GM23248 (cell line): ENCODE measurements around the gene KCNMA1. TPM values are rescaled to one million over a fixed set of nuclear protein-coding genes. Genes with fewer than 3 reads are reported as not detected.

Experiments
- DNase-seq: peaks from one replicate; pipeline ENCODE4 v3.0.0-alpha.2; 2015
- H2AFZ ChIP-seq: fragments of 200-600 bp; sonication (generic); 2 replicates; pipeline ENCODE4 v1.6.1; 2016; ENCODE audit warnings: antibody characterized with exemption
- H3F3A ChIP-seq: fragments of 200-600 bp; sonication (generic); 2 replicates; pipeline ENCODE4 v1.6.1; 2016; ENCODE audit warnings: mild to moderate bottlenecking, antibody characterized with exemption, mixed run types; ENCODE audit not compliant: insufficient read depth
- H3K27ac ChIP-seq: fragments of 200-600 bp; sonication (generic); 2 replicates; pipeline ENCODE4 v1.5.1; 2016; ENCODE audit warnings: mild to moderate bottlenecking
- H3K27me3 ChIP-seq: fragments of 200-600 bp; sonication (generic); replicated peaks from 2 replicates; pipeline ENCODE4 v1.6.1; 2016; ENCODE audit warnings: mild to moderate bottlenecking; ENCODE audit not compliant: insufficient read depth
- H3K36me3 ChIP-seq: fragments of 200-600 bp; sonication (generic); 2 replicates; pipeline ENCODE4 v1.6.1; 2016; ENCODE audit warnings: low read depth, mild to moderate bottlenecking
- H3K4me1 ChIP-seq: fragments of 200-600 bp; sonication (generic); 2 replicates; pipeline ENCODE4 v1.6.1; 2016; ENCODE audit warnings: mild to moderate bottlenecking; ENCODE audit not compliant: insufficient read depth
- H3K4me2 ChIP-seq: fragments of 200-600 bp; sonication (generic); one replicate; pipeline ENCODE4 v1.6.1; 2016; ENCODE audit warnings: mild to moderate bottlenecking; ENCODE audit not compliant: unreplicated experiment
- H3K4me3 ChIP-seq: fragments of 200-600 bp; sonication (generic); 2 replicates; pipeline ENCODE4 v1.5.1; 2016; ENCODE audit warnings: mild to moderate bottlenecking
- H3K79me2 ChIP-seq: fragments of 200-600 bp; sonication (generic); 2 replicates; pipeline ENCODE4 v1.6.1; 2016; ENCODE audit warnings: mild to moderate bottlenecking; ENCODE audit not compliant: insufficient read depth
- H3K9ac ChIP-seq: fragments of 200-600 bp; sonication (generic); 2 replicates; pipeline ENCODE4 v1.6.1; 2016; ENCODE audit warnings: mild to moderate bottlenecking
- H3K9me2 ChIP-seq: fragments of 200-600 bp; sonication (generic); 2 replicates; pipeline ENCODE4 v1.6.1; 2016; ENCODE audit warnings: mixed run types, mild to moderate bottlenecking, moderate library complexity; ENCODE audit not compliant: insufficient read depth
- H3K9me3 ChIP-seq: fragments of 200-600 bp; sonication (generic); one replicate; pipeline ENCODE4 v1.6.1; 2017; ENCODE audit warnings: low read depth
- H4K20me1 ChIP-seq: fragments of 200-600 bp; sonication (generic); 2 replicates; pipeline ENCODE4 v1.6.0; 2016; ENCODE audit not compliant: insufficient read depth
- EZH2 ChIP-seq: fragments of 200-600 bp; sonication (generic); IDR thresholded peaks from 2 replicates; pipeline ENCODE4 v1.6.1; 2018; ENCODE audit warnings: antibody characterized with exemption, mild to moderate bottlenecking; ENCODE audit not compliant: insufficient read depth, poor library complexity, severe bottlenecking
- EZH2phosphoT487 ChIP-seq: fragments of 200-600 bp; sonication (generic); IDR thresholded peaks from 2 replicates; pipeline ENCODE4 v1.6.1; 2018; ENCODE audit warnings: antibody characterized with exemption, moderate library complexity, mild to moderate bottlenecking, low read depth; ENCODE audit not compliant: insufficient read depth
- WGBS, 2 experiments: methylation state at CpG; one replicate each; pipeline ENCODE4 v1.1.6; 2015 to 2017; ENCODE audit warnings: low lambda C conversion rate in 2 of 2, low coverage in 1 of 2; ENCODE audit errors: missing lambda C conversion rate in 2 of 2; 5-methylcytosine and 5-hydroxymethylcytosine counted together
- in situ Hi-C: fragments of 300-500 bp; cut with MboI; formaldehyde crosslinking; loops from 2 replicates; pipeline ENCODE4 v1.15.0; 2020
- polyA plus RNA-seq: library from polyadenylated mRNA; unstranded; fragments of >200 nt; fragmentation: Nextera tagmentation; extraction: Ambion mirVana; gene quantifications from 2 replicates; pipeline ENCODE4 v1.2.1, GENCODE V29; 2016
- total RNA-seq: library from RNA; depleted of rRNA; stranded (reverse); fragments of >200 nt; shearing (Covaris generic); gene quantifications from 2 replicates; pipeline ENCODE4 v1.2.3, GENCODE V29; 2014

KCNMA1 gene
- total and polyA plus RNA-seq, 2 experiments from 2014 or later, result 14.2 to 25.1 TPM

DNA sequence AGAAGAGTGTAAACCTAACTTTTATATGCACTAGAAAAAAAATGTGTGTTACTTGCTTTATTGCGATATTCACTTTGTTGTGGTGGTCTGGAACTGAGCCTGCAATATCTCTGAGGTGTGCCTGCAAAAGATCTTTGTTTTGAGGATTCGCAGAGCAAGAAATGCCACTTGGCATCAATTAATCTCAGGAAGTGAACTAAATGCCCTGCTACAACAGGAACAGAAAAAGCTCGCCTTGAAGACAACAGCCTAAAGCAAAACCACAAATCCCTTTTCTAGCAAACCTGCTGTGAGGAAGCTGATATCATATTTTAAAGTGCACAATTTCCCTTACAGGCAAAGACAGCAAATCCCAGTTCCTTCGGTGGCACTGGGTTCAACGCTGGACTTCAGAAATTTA is 675.8 kb downstream of the KCNMA1 start:
- Histone ChIP-seq H3K36me3 (no peaks in the 10 kb centered on the region), H3K9me3 (no peaks in the 10 kb centered on the region), H3K9ac (no peak overlapping the region), H3K27ac (no peak overlapping the region), H3K4me3 (no peak overlapping the region), H3K4me1 (peaks cover 9% of the 10 kb centered on the region), H3K9me2 (no peaks in the 10 kb centered on the region), H2AFZ (no peak overlapping the region), H3K79me2 (no peaks in the 10 kb centered on the region), H4K20me1 (no peaks in the 10 kb centered on the region), H3K27me3 (no peaks in the 10 kb centered on the region), H3F3A (peaks cover 21% of the 10 kb centered on the region), H3K4me2 (no peak overlapping the region)
- 89 to 93% methylated on average over 5 of the region's 5 CpGs for WGBS, 2 experiments
- TF ChIP-seq EZH2phosphoT487 (no peak), EZH2 (no peak)
- no peak for DNase-seq
- in situ Hi-C loops, result no loop called here

GRCh38 chr10:76959111-76959510 is 678.5 kb downstream of the KCNMA1 start:
- in situ Hi-C loops, result no loop called here
- 93 to 100% methylated on average over 2 of the region's 2 CpGs for WGBS, 2 experiments

GRCh38 chr10:76954838-76955237 is 682.8 kb downstream of the KCNMA1 start:
- Histone ChIP-seq H3K9me3 (no peaks in the 10 kb centered on the region), H3K4me1 (no peaks in the 10 kb centered on the region), H3K9ac (no peak overlapping the region), H3K4me2 (no peak overlapping the region), H3K27me3 (no peaks in the 10 kb centered on the region), H3K79me2 (no peaks in the 10 kb centered on the region), H3F3A (no peaks in the 10 kb centered on the region), H3K27ac (no peak overlapping the region), H3K4me3 (no peak overlapping the region), H3K36me3 (no peaks in the 10 kb centered on the region), H2AFZ (no peak overlapping the region), H4K20me1 (no peaks in the 10 kb centered on the region), H3K9me2 (no peaks in the 10 kb centered on the region)
- no peak for DNase-seq
- in situ Hi-C loops, result no loop called here
- TF ChIP-seq EZH2phosphoT487 (no peak), EZH2 (no peak)
- 89 to 94% methylated on average over 3 of the region's 3 CpGs for WGBS, 2 experiments

More at GRCh38 chr10:76959111-76959510, 678.5 kb downstream of the KCNMA1 start:
- H3K79me2 ChIP-seq, result no peaks in the 10 kb centered on the region
- no peak overlapping the region for H3K9ac ChIP-seq
- no peaks in the 10 kb centered on the region for H3K9me2 ChIP-seq
- DNase-seq, result no peak
- H3K4me2 ChIP-seq, result no peak overlapping the region
- peaks cover 21% of the 10 kb centered on the region for H3F3A ChIP-seq
- no peak overlapping the region for H2AFZ ChIP-seq
- H3K36me3 ChIP-seq, result no peaks in the 10 kb centered on the region
- H3K27ac ChIP-seq, result no peak overlapping the region
- H3K4me3 ChIP-seq, result no peak overlapping the region
- no peaks in the 10 kb centered on the region for H3K9me3 ChIP-seq
- TF ChIP-seq EZH2 (no peak), EZH2phosphoT487 (no peak)
- H3K27me3 ChIP-seq, result no peaks in the 10 kb centered on the region
- H4K20me1 ChIP-seq, result no peaks in the 10 kb centered on the region
- peaks cover 9% of the 10 kb centered on the region for H3K4me1 ChIP-seq

- H3K27ac ChIP-seq, result no peak overlapping the region
- no peaks in the 10 kb centered on the region for H4K20me1 ChIP-seq
- H3K4me2 ChIP-seq, result no peak overlapping the region
- H3K4me3 ChIP-seq, result no peak overlapping the region
- no peaks in the 10 kb centered on the region for H3K36me3 ChIP-seq
- no peak overlapping the region for H3K9ac ChIP-seq
- peak; percentile 45 for DNase-seq
- H3K27me3 ChIP-seq, result no peaks in the 10 kb centered on the region
- H2AFZ ChIP-seq, result no peak overlapping the region
- TF ChIP-seq EZH2 (no peak), EZH2phosphoT487 (no peak)
- H3K79me2 ChIP-seq, result no peaks in the 10 kb centered on the region
- H3K4me1 ChIP-seq, result peaks cover 9% of the 10 kb centered on the region
- H3F3A ChIP-seq, result 0 out of 2 replicates have a peak, but pooled peaks cover 4% of the 10 kb centered on the region
- no peaks in the 10 kb centered on the region for H3K9me3 ChIP-seq
- in situ Hi-C loops, result no loop called here
- no peaks in the 10 kb centered on the region for H3K9me2 ChIP-seq
- WGBS, 2 experiments, result 56 to 67% methylated on average over 1 of the region's 1 CpG
Observed at GRCh38 chr10:76950354-76950753, 687.3 kb downstream of the KCNMA1 start.

DNA sequence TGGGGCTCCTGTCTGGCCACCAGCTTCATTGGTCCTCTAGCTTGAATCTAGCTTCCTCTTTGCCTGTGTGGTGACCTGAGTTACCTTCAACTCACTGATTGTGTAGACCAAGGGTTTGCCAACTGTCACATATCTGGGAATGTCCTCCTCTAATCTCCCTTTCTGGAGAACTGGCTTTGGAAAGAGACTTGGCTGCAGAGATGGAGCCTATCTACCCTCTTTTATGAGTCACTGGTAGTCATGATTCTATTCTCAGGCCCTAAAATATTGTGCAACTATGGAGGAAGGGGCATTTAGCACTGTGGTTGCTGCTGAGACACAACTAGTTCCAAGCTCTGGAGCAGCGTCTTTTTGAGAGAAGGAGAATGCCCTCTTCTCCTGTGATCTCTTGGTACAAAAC is 691.3 kb downstream of the KCNMA1 start:
- Histone ChIP-seq H3K36me3 (no peaks in the 10 kb centered on the region), H3K9me3 (no peaks in the 10 kb centered on the region), H3K9me2 (no peaks in the 10 kb centered on the region), H3K4me2 (peak overlapping the region; percentile 46), H3K4me1 (peaks cover 17% of the 10 kb centered on the region), H3K9ac (no peak overlapping the region), H3K27me3 (no peaks in the 10 kb centered on the region), H4K20me1 (no peaks in the 10 kb centered on the region), H3K4me3 (no peak overlapping the region), H3K79me2 (no peaks in the 10 kb centered on the region), H2AFZ (no peak overlapping the region), H3F3A (0 out of 2 replicates have a peak, but pooled peaks cover 4% of the 10 kb centered on the region), H3K27ac (no peak overlapping the region)
- in situ Hi-C loops, result no loop called here
- no peak for TF ChIP-seq EZH2phosphoT487
- 38 to 40% methylated on average over 1 of the region's 1 CpG for WGBS, 2 experiments
- DNase-seq, result peak; percentile 83
